NCI-H774 (cell line): ENCODE data around the gene CPB2.

Source experiments
- DNase-seq: peaks from one replicate; lab custom pipeline; 2025; lab: John Stamatoyannopoulos, UW

Gene CPB2

GRCh38 chr13:46104868-46105267 lies at the start of gene CPB2:
Gene CPB2, minus strand, starts transcription at chr13:46105033. Its CDS starts 24 bp downstream, at chr13:46105009.
- no peak for DNase-seq

GRCh38 chr13:46154136-46154801 lies 49.4 kb upstream of the CPB2 start:
- DNase-seq, result no peak

GRCh38 chr13:46152627-46153328 lies 47.9 kb upstream of the CPB2 start:
- no peak for DNase-seq

- no peak for DNase-seq
These were observed 45.4 kb upstream of the CPB2 start for GRCh38 chr13:46150134-46150693.

GRCh38 chr13:46149272-46150133 lies 44.7 kb upstream of the CPB2 start:
- no peak for DNase-seq

- DNase-seq, result no peak
These were observed 42.1 kb upstream of the CPB2 start for GRCh38 chr13:46146898-46147297.

GRCh38 chr13:46145950-46146349 lies 41.1 kb upstream of the CPB2 start:
- DNase-seq, result no peak

GRCh38 chr13:46145135-46145534 lies 40.3 kb upstream of the CPB2 start:
- DNase-seq, result no peak

GRCh38 chr13:46143184-46143701 lies 38.4 kb upstream of the CPB2 start:
- DNase-seq, result no peak

GRCh38 chr13:46142776-46143175 lies 37.9 kb upstream of the CPB2 start:
- no peak for DNase-seq

GRCh38 chr13:46140044-46140443 lies 35.2 kb upstream of the CPB2 start:
- DNase-seq, result no peak

GRCh38 chr13:46137627-46138317 lies 32.9 kb upstream of the CPB2 start:
- DNase-seq, result no peak

- no peak for DNase-seq
These were observed 31.9 kb upstream of the CPB2 start for GRCh38 chr13:46136688-46137087.

- no peak for DNase-seq
These were observed 30.2 kb upstream of the CPB2 start for GRCh38 chr13:46134961-46135522.

GRCh38 chr13:46134494-46134893 lies 29.7 kb upstream of the CPB2 start:
- no peak for DNase-seq

- DNase-seq, result no peak
These were observed 27.3 kb upstream of the CPB2 start for GRCh38 chr13:46132109-46132508.

GRCh38 chr13:46131705-46132104 lies 26.9 kb upstream of the CPB2 start:
- DNase-seq, result no peak

- no peak for DNase-seq
These were observed 25.3 kb upstream of the CPB2 start for GRCh38 chr13:46129955-46130618.

- no peak for DNase-seq
These were observed 24.3 kb upstream of the CPB2 start for GRCh38 chr13:46129124-46129523.

GRCh38 chr13:46127358-46128023 lies 22.7 kb upstream of the CPB2 start:
- no peak for DNase-seq
